Transverse colon (tissue), 4 donors: ENCODE data around the gene DCUN1D3.

Source experiments
- CTCF ChIP-seq, 5 experiments: fragments of 200-600 bp in 3 of 5; fragments of 450-650 bp in 2 of 5; sonication (generic) in 3 of 5; IDR thresholded peaks; 1 replicate in 2 of 5; 2 replicates in 3 of 5; pipeline ENCODE4 v1.5.1; 2016 to 2017; ENCODE audit warnings: antibody characterized with exemption in 5 of 5, inconsistent platforms in 3 of 5, mild to moderate bottlenecking in 2 of 5, moderate library complexity in 1 of 5
- EP300 ChIP-seq: sonication (generic); formaldehyde crosslinking; IDR thresholded peaks from one replicate; pipeline ENCODE4 v1.6.1; 2017; ENCODE audit warnings: antibody characterized with exemption, low read depth
- POLR2A ChIP-seq: fragments of 450-650 bp; IDR thresholded peaks from one replicate; pipeline ENCODE4 v1.6.1; 2016; ENCODE audit warnings: antibody characterized with exemption, mild to moderate bottlenecking, moderate library complexity
- POLR2AphosphoS5 ChIP-seq, 3 donors: sonication (generic); formaldehyde crosslinking; IDR thresholded peaks; one replicate each; pipeline ENCODE4 v1.6.1; 2016; ENCODE audit warnings: antibody characterized with exemption in 3 of 3

- TF ChIP-seq CTCF (IDR thresholded peaks at IDR 0.05), result no peak
- no peak for TF ChIP-seq EP300
- TF ChIP-seq POLR2AphosphoS5 (IDR thresholded peaks at IDR 0.05), result no peak
- TF ChIP-seq POLR2A, result no peak
These were observed 40.9 kb upstream of the DCUN1D3 start for GRCh38 chr16:20940871-20941635.
